Hematopoietic multipotent progenitor cell treated with erythropoietin and hydrocortisone succinate and interleukin-3 and kit ligand, for 8 days (in vitro differentiated cells): ENCODE measurements around the gene PLOD3.
A peak's percentile ranks its signal among the peaks of the same experiment; 100 is the strongest.
"Not testable (repeated sequence)": the region's sequence is repeated elsewhere in the genome, so short reads cannot be mapped to it uniquely, and the experiment has no call there.

Source experiments
- DNase-seq: peaks from one replicate; pipeline ENCODE4 v3.0.0-alpha.2; 2015

The PLOD3 gene

GRCh38 chr7:101211501-101211900 is 5.9 kb downstream of the PLOD3 start:
- no peak for DNase-seq

GRCh38 chr7:101210143-101210542 is 7.2 kb downstream of the PLOD3 start:
- DNase-seq: no peak

GRCh38 chr7:101208794-101209193 is 8.6 kb downstream of the PLOD3 start:
- no peak for DNase-seq

- no peak for DNase-seq
Measured at GRCh38 chr7:101207459-101207858, 9.9 kb downstream of the PLOD3 start.

- DNase-seq: no peak
Measured at GRCh38 chr7:101206665-101207042, 10.7 kb downstream of the PLOD3 start.

GRCh38 chr7:101205901-101206664 is 11.3 kb downstream of the PLOD3 start:
- DNase-seq: no peak

GRCh38 chr7:101203740-101204738 is 13.3 kb downstream of the PLOD3 start:
- not testable (repeated sequence) for DNase-seq

- DNase-seq: no peak
Measured at GRCh38 chr7:101202603-101202918, 14.8 kb downstream of the PLOD3 start.

- DNase-seq: no peak
Measured at GRCh38 chr7:101201695-101202602, 15.4 kb downstream of the PLOD3 start.

GRCh38 chr7:101200862-101201599 is 16.4 kb downstream of the PLOD3 start, which contains the start of gene MOGAT3:
Gene MOGAT3 (minus strand): TSS chr7:101201036. CDS start chr7:101200854, 182 bp downstream.
- DNase-seq: no peak

GRCh38 chr7:101200504-101200861 is 16.9 kb downstream of the PLOD3 start:
- no peak for DNase-seq

GRCh38 chr7:101199522-101199921 is 17.9 kb downstream of the PLOD3 start:
- not testable (repeated sequence) for DNase-seq

- no peak for DNase-seq
Measured at GRCh38 chr7:101198476-101198875, 18.9 kb downstream of the PLOD3 start.

- DNase-seq: no peak
Measured at GRCh38 chr7:101197991-101198390, 19.4 kb downstream of the PLOD3 start.

- DNase-seq: no peak
Measured at GRCh38 chr7:101195884-101196283, 21.5 kb downstream of the PLOD3 start.

GRCh38 chr7:101189109-101189508 is 28.3 kb downstream of the PLOD3 start:
- no peak for DNase-seq

- DNase-seq: no peak
Measured at GRCh38 chr7:101186844-101187428, 30.4 kb downstream of the PLOD3 start.

GRCh38 chr7:101186194-101186593 is 31.2 kb downstream of the PLOD3 start:
- no peak for DNase-seq

GRCh38 chr7:101185258-101185839 is 32.0 kb downstream of the PLOD3 start:
- peak; percentile 33 for DNase-seq

- DNase-seq: no peak
Measured at GRCh38 chr7:101180130-101180755, 37.1 kb downstream of the PLOD3 start, which contains the start of gene NAT16. Gene NAT16 (minus strand): TSS chr7:101180293. CDS start chr7:101174807, 5,486 bp downstream.

GRCh38 chr7:101179713-101180112 is 37.7 kb downstream of the PLOD3 start:
- DNase-seq: no peak
